H9 (cell line): ENCODE data around the gene INSR. TPM values are rescaled to one million over a fixed set of nuclear protein-coding genes. Genes with fewer than 3 reads are reported as not detected.

Experiments
- DNase-seq: peaks from one replicate; pipeline ENCODE4 v3.0.0-alpha.2; 2017
- H2AFZ ChIP-seq: one replicate; pipeline ENCODE4 v1.6.1; 2013; ENCODE audit warnings: mild to moderate bottlenecking, low read length, control low read depth, moderate library complexity
- H2AK5ac ChIP-seq: 2 replicates; pipeline ENCODE4 v1.6.1; 2013; ENCODE audit warnings: low read length, control low read depth, mixed read lengths; ENCODE audit not compliant: insufficient read length
- H2BK120ac ChIP-seq: one replicate; pipeline ENCODE4 v1.6.1; 2013; ENCODE audit warnings: low read depth, mild to moderate bottlenecking, low read length, control low read depth, inconsistent platforms; ENCODE audit not compliant: poor library complexity, severe bottlenecking
- H2BK12ac ChIP-seq: 2 replicates; pipeline ENCODE4 v1.6.1; 2013; ENCODE audit warnings: low read length, control low read depth, mixed read lengths, low read depth; ENCODE audit not compliant: insufficient read length
- H2BK15ac ChIP-seq: 2 replicates; pipeline ENCODE4 v1.6.1; 2013; ENCODE audit warnings: low read depth, low read length, control low read depth
- H2BK20ac ChIP-seq: one replicate; pipeline ENCODE4 v1.6.1; 2013; ENCODE audit warnings: low read depth, mild to moderate bottlenecking, low read length, control low read depth, inconsistent platforms; ENCODE audit not compliant: poor library complexity, severe bottlenecking
- H2BK5ac ChIP-seq: 2 replicates; pipeline ENCODE4 v1.6.1; 2013; ENCODE audit warnings: low read length, control low read depth, mixed read lengths; ENCODE audit not compliant: insufficient read length
- H3K14ac ChIP-seq: 2 replicates; pipeline ENCODE4 v1.6.1; 2013; ENCODE audit warnings: low read length, control low read depth; ENCODE audit not compliant: insufficient read depth
- H3K18ac ChIP-seq: 2 replicates; pipeline ENCODE4 v1.6.1; 2013; ENCODE audit warnings: low read depth, mild to moderate bottlenecking, mixed read lengths, low read length, control low read depth; ENCODE audit not compliant: insufficient read length
- H3K23ac ChIP-seq: 2 replicates; pipeline ENCODE4 v1.6.1; 2013; ENCODE audit warnings: low read length, control low read depth, mixed read lengths, low read depth; ENCODE audit not compliant: insufficient read length
- H3K23me2 ChIP-seq: 2 replicates; pipeline ENCODE4 v1.6.1; 2013; ENCODE audit warnings: low read depth, mild to moderate bottlenecking, mixed read lengths, low read length, control low read depth; ENCODE audit not compliant: insufficient read length, poor library complexity, severe bottlenecking
- H3K27ac ChIP-seq: 2 replicates; pipeline ENCODE4 v1.5.1; 2013; ENCODE audit warnings: low read length, control low read depth, mixed read lengths, low read depth; ENCODE audit not compliant: insufficient read length
- H3K27me3 ChIP-seq: 2 replicates; pipeline ENCODE4 v1.6.1; 2013; ENCODE audit warnings: low read length, control low read depth, inconsistent platforms; ENCODE audit not compliant: insufficient read depth
- H3K4ac ChIP-seq: 2 replicates; pipeline ENCODE4 v1.6.1; 2013; ENCODE audit warnings: low read depth, mild to moderate bottlenecking, control low read depth, inconsistent platforms, low read length, moderate library complexity
- H3K4me1 ChIP-seq: 2 replicates; pipeline ENCODE4 v1.6.1; 2013; ENCODE audit warnings: low read length, control low read depth, inconsistent platforms; ENCODE audit not compliant: insufficient read depth
- H3K4me2 ChIP-seq: 2 replicates; pipeline ENCODE4 v1.6.1; 2013; ENCODE audit warnings: low read length, control low read depth, mixed read lengths; ENCODE audit not compliant: insufficient read length, insufficient read depth
- H3K56ac ChIP-seq: 2 replicates; pipeline ENCODE4 v1.6.1; 2013; ENCODE audit warnings: low read depth, mild to moderate bottlenecking, mixed read lengths, low read length, control low read depth; ENCODE audit not compliant: insufficient read length
- H3K79me1 ChIP-seq: 2 replicates; pipeline ENCODE4 v1.6.1; 2013; ENCODE audit warnings: low read depth, mild to moderate bottlenecking, moderate library complexity, low read length, control low read depth, inconsistent platforms; ENCODE audit not compliant: insufficient read depth, poor library complexity, severe bottlenecking
- H3K79me2 ChIP-seq: 2 replicates; pipeline ENCODE4 v1.6.1; 2013; ENCODE audit warnings: low read length, control low read depth, inconsistent platforms; ENCODE audit not compliant: insufficient read depth
- H3K9ac ChIP-seq: 2 replicates; pipeline ENCODE4 v1.6.1; 2013; ENCODE audit warnings: low read length, control low read depth, mixed read lengths; ENCODE audit not compliant: insufficient read length; ENCODE audit errors: extremely low read depth
- H3K9me3 ChIP-seq: one replicate; pipeline ENCODE4 v1.6.1; 2013; ENCODE audit warnings: low read depth, low read length, inconsistent platforms; ENCODE audit not compliant: control insufficient read depth
- H3T11ph ChIP-seq: one replicate; pipeline ENCODE4 v1.6.1; 2013; ENCODE audit warnings: mild to moderate bottlenecking, low read length, control low read depth, inconsistent platforms
- H4K20me1 ChIP-seq: one replicate; pipeline ENCODE4 v1.6.1; 2013; ENCODE audit not compliant: control insufficient read depth, insufficient read length, insufficient read depth
- H4K5ac ChIP-seq: 2 replicates; pipeline ENCODE4 v1.6.1; 2013; ENCODE audit warnings: low read depth, mild to moderate bottlenecking, mixed read lengths, low read length, control low read depth; ENCODE audit not compliant: insufficient read length
- H4K8ac ChIP-seq: replicated peaks from 2 replicates; pipeline ENCODE4 v1.6.1; 2013; ENCODE audit warnings: low read length, control low read depth, mixed read lengths, low read depth; ENCODE audit not compliant: insufficient read length
- H4K91ac ChIP-seq: 2 replicates; pipeline ENCODE4 v1.6.1; 2013; ENCODE audit warnings: low read depth, mild to moderate bottlenecking, moderate library complexity, mixed read lengths, low read length, control low read depth; ENCODE audit not compliant: insufficient read length
- H3K27ac Mint-ChIP-seq, 3 experiments: 2 replicates in 2 of 3; 3 replicates in 1 of 3; pipeline ENCODE4 v1.8.0; 2020 to 2021; ENCODE audit warnings: mixed read lengths in 3 of 3, mild to moderate bottlenecking in 1 of 3, moderate library complexity in 1 of 3
- H3K27me3 Mint-ChIP-seq: 2 replicates; pipeline ENCODE4 v1.8.0; 2021; ENCODE audit warnings: low read depth, mild to moderate bottlenecking, moderate library complexity, mixed read lengths
- H3K36me3 Mint-ChIP-seq, 3 experiments: 2 replicates in 2 of 3; 3 replicates in 1 of 3; pipeline ENCODE4 v1.8.0; 2020 to 2021; ENCODE audit warnings: low read depth in 3 of 3, mixed read lengths in 3 of 3; ENCODE audit not compliant: insufficient read depth in 1 of 3
- H3K4me1 Mint-ChIP-seq, 2 experiments: 2 replicates each; pipeline ENCODE4 v1.8.0; 2020; ENCODE audit warnings: mixed read lengths in 2 of 2
- H3K4me3 Mint-ChIP-seq, 2 experiments: 2 replicates in 1 of 2; 3 replicates in 1 of 2; pipeline ENCODE4 v1.8.0; 2020 to 2021; ENCODE audit warnings: mild to moderate bottlenecking in 2 of 2, mixed read lengths in 2 of 2, moderate library complexity in 1 of 2
- H3K9me3 Mint-ChIP-seq, 2 experiments: 2 replicates in 1 of 2; 3 replicates in 1 of 2; pipeline ENCODE4 v1.8.0; 2020; ENCODE audit warnings: mild to moderate bottlenecking in 2 of 2, mixed read lengths in 2 of 2, moderate library complexity in 1 of 2
- WGBS: extraction: QIAGEN DNeasy Blood & Tissue Kit; methylation state at CpG from one replicate; pipeline ENCODE4 v1.1.7; 2013; ENCODE audit warnings: missing lambda C conversion rate, low lambda C conversion rate, mixed read lengths; ENCODE audit not compliant: insufficient read length; ENCODE audit errors: extremely low coverage; 5-methylcytosine and 5-hydroxymethylcytosine counted together
- total RNA-seq: library from RNA; stranded (reverse); gene quantifications from 2 replicates; pipeline ENCODE4 v1.2.1, GENCODE V29; 2021
- TF ChIP-seq, protein P1 (sequence below): fragments of 200-600 bp; sonication (generic); conservative IDR thresholded peaks from 3 replicates; pipeline ENCODE4 v1.8.0; 2021; ENCODE audit warnings: antibody characterized with exemption, mild to moderate bottlenecking

INSR gene
- total RNA-seq, 1 experiment from 2014 or later = 39.8 TPM

DNA sequence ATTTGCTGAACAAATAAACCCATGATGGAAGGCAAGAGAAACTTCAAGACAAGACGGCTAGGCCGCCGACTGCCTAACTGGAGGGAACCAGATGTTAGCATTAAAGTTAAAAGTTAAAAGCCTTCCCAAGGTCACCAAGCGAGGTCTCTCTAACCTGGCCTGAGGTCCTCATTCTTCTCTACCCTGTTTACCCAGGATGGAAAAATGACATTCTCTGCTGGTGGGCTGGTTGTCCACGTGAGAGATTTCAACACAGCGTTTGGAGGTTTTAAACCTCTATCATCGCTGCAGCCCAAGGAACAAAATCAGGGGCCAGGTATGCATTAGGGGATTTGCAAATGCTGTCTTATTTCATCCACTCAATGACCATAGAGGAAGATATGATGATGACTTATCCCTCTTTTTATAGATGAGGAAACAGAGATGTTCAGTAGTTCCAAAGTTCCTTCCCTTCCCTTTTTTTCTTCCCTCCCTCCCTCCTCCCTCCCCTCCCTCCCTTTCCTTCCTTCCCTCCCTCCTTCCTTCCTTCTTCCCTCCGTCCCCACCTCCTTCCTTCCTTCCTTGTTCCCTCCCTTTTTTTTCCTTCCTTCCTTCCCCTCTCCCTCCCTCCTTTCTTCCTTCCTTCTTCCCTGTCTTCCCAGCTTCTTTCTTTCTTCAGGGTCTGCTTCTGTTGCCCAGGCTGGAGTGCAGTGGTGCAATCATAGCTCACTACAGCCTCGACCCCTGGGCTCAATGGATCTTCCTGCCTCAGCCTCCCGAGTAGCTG lies 79.7 kb downstream of the INSR start:
- H3K4ac ChIP-seq = no peak overlapping the region
- H3K9ac ChIP-seq = no peak overlapping the region
- Mint-ChIP-seq H3K27me3 (no peaks in the 10 kb centered on the region), H3K9me3 (no peaks in the 10 kb centered on the region), H3K4me1 (peaks cover 43 to 58% of the 10 kb centered on the region in 2 experiments), H3K4me3 (peak overlapping the region in 1 of 2 experiments; percentile 63; a peak in 1 of 5 replicates), H3K27ac (peak overlapping the region; percentile 21 to 74 (median 27); a peak in 5 of 7 replicates), H3K36me3 (peaks cover 0 to 4% (median 2%) of the 10 kb centered on the region in 3 experiments; a peak in 2 of 7 replicates)
- H2AK5ac ChIP-seq = no peak overlapping the region
- H3K56ac ChIP-seq = no peak overlapping the region
- DNase-seq = no peak
- TF ChIP-seq, protein P1, sequence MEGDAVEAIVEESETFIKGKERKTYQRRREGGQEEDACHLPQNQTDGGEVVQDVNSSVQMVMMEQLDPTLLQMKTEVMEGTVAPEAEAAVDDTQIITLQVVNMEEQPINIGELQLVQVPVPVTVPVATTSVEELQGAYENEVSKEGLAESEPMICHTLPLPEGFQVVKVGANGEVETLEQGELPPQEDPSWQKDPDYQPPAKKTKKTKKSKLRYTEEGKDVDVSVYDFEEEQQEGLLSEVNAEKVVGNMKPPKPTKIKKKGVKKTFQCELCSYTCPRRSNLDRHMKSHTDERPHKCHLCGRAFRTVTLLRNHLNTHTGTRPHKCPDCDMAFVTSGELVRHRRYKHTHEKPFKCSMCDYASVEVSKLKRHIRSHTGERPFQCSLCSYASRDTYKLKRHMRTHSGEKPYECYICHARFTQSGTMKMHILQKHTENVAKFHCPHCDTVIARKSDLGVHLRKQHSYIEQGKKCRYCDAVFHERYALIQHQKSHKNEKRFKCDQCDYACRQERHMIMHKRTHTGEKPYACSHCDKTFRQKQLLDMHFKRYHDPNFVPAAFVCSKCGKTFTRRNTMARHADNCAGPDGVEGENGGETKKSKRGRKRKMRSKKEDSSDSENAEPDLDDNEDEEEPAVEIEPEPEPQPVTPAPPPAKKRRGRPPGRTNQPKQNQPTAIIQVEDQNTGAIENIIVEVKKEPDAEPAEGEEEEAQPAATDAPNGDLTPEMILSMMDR = no peak
- no peak overlapping the region for H4K8ac ChIP-seq
- no peak overlapping the region for H3T11ph ChIP-seq
- H3K4me1 ChIP-seq = no peaks in the 10 kb centered on the region; the same call in none of the 2 replicates
- H2BK20ac ChIP-seq = no peak overlapping the region
- no peak overlapping the region for H3K4me2 ChIP-seq
- H3K27me3 ChIP-seq = no peaks in the 10 kb centered on the region
- H3K27ac ChIP-seq = no peak overlapping the region
- no peak overlapping the region for H2AFZ ChIP-seq
- no peak overlapping the region for H2BK15ac ChIP-seq
- no peak overlapping the region for H2BK12ac ChIP-seq
- WGBS = no CpG with 5 or more reads among the region's 10 CpGs
- no peak overlapping the region for H2BK120ac ChIP-seq
- H3K79me1 ChIP-seq = peaks cover 4% of the 10 kb centered on the region
- no peak overlapping the region for H2BK5ac ChIP-seq
- no peaks in the 10 kb centered on the region for H4K20me1 ChIP-seq
- no peak overlapping the region for H4K91ac ChIP-seq
- no peaks in the 10 kb centered on the region for H3K23me2 ChIP-seq
- H3K23ac ChIP-seq = no peak overlapping the region
- no peak overlapping the region for H4K5ac ChIP-seq
- no peaks in the 10 kb centered on the region for H3K79me2 ChIP-seq
- H3K18ac ChIP-seq = no peak overlapping the region
- no peaks in the 10 kb centered on the region for H3K9me3 ChIP-seq
- no peak overlapping the region for H3K14ac ChIP-seq
